PC-9 (cell line): Measurements from ENCODE around the gene FMO4. TPM values are rescaled to one million over a fixed set of nuclear protein-coding genes. Genes with fewer than 3 reads are reported as not detected.
A peak's percentile ranks its signal among the peaks of the same experiment; 100 is the strongest.

ENCODE experiments used
- BruUV-seq: library from RNA; stranded (reverse); fragments of 400-500 nt; replicated peaks from 2 replicates; lab custom pipeline; 2021; lab: Mats Ljungman, UMichigan
- CTCF ChIA-PET: fragments of 300-600 bp; sonication (Branson Sonifier 250); formaldehyde crosslinking; loops from one replicate; lab custom pipeline; 2022; ENCODE audit warnings: antibody characterized with exemption; lab: Charles Lee
- POLR2A ChIA-PET: fragments of 300-600 bp; sonication (Branson Sonifier 250); formaldehyde crosslinking; loops from one replicate; lab custom pipeline; 2022; ENCODE audit warnings: antibody characterized with exemption; ENCODE audit not compliant: unreplicated experiment; lab: Charles Lee
- DNase-seq, 2 experiments: peaks; one replicate each; pipeline versions ENCODE4 v3.0.0 to v3.0.0-alpha.2; 2015 to 2022; ENCODE audit warnings: mixed read lengths in 1 of 2
- H2AFZ ChIP-seq: fragments of 200-600 bp; sonication (generic); 2 replicates; pipeline ENCODE4 v1.8.1; 2017; ENCODE audit warnings: antibody characterized with exemption
- H3F3A ChIP-seq: fragments of 200-600 bp; sonication (generic); 2 replicates; pipeline ENCODE4 v1.8.1; 2017; ENCODE audit warnings: antibody characterized with exemption, mild to moderate bottlenecking, low read depth; ENCODE audit not compliant: insufficient read depth
- H3K27ac ChIP-seq: fragments of 200-600 bp; sonication (generic); 2 replicates; pipeline ENCODE4 v1.6.1; 2016; ENCODE audit warnings: mixed run types
- H3K27me3 ChIP-seq: fragments of 200-600 bp; sonication (generic); 2 replicates; pipeline ENCODE4 v1.6.1; 2016; ENCODE audit warnings: low read depth, mixed run types; ENCODE audit not compliant: insufficient read depth
- H3K36me3 ChIP-seq: fragments of 200-600 bp; sonication (generic); 2 replicates; pipeline ENCODE4 v1.6.1; 2016; ENCODE audit warnings: low read depth, mixed run types
- H3K4me1 ChIP-seq: fragments of 200-600 bp; sonication (generic); replicated peaks from 2 replicates; pipeline ENCODE4 v1.6.1; 2016; ENCODE audit warnings: mixed run types; ENCODE audit not compliant: insufficient read depth
- H3K4me2 ChIP-seq: fragments of 200-600 bp; sonication (generic); 2 replicates; pipeline ENCODE4 v1.6.1; 2017; ENCODE audit warnings: mixed run types
- H3K4me3 ChIP-seq: fragments of 200-600 bp; sonication (generic); 2 replicates; pipeline ENCODE4 v1.6.1; 2016; ENCODE audit warnings: mixed run types
- H3K79me2 ChIP-seq: fragments of 200-600 bp; sonication (generic); 2 replicates; pipeline ENCODE4 v1.6.1; 2017; ENCODE audit warnings: low read depth, mixed run types
- H3K9me2 ChIP-seq: fragments of 200-600 bp; sonication (generic); 2 replicates; pipeline ENCODE4 v1.8.1; 2017; ENCODE audit warnings: mild to moderate bottlenecking; ENCODE audit not compliant: insufficient read depth
- H3K9me3 ChIP-seq: fragments of 200-600 bp; sonication (generic); 2 replicates; pipeline ENCODE4 v1.8.1; 2016; ENCODE audit warnings: low read depth; ENCODE audit not compliant: insufficient read depth
- H4K20me1 ChIP-seq: fragments of 200-600 bp; sonication (generic); 2 replicates; pipeline ENCODE4 v1.8.1; 2017; ENCODE audit not compliant: insufficient read depth
- CTCF ChIP-seq: fragments of 200-600 bp; sonication (generic); conservative IDR thresholded peaks from 2 replicates; pipeline ENCODE4 v1.6.1; 2017; ENCODE audit warnings: mixed run types, antibody characterized with exemption, mild to moderate bottlenecking, moderate library complexity
- EZH2 ChIP-seq: fragments of 200-600 bp; sonication (generic); IDR thresholded peaks from 2 replicates; pipeline ENCODE4 v1.8.0; 2017; ENCODE audit warnings: antibody characterized with exemption, low read depth
- intact Hi-C: fragments of 100-400 bp; cut with micrococcal nuclease; formaldehyde crosslinking; loops from one replicate; pipeline ENCODE4 v1.10.0; 2022; ENCODE audit not compliant: unreplicated experiment
- total RNA-seq: library from RNA; stranded (reverse); gene quantifications from 2 replicates; pipeline ENCODE4 v1.2.3, GENCODE V29; 2021

Gene FMO4
- total RNA-seq, 1 experiment from 2014 or later: 0.61 TPM

GRCh38 chr1:171313319-171313834 is 606 bp upstream of the FMO4 start:
- Histone ChIP-seq H3K27me3 (peaks cover 8% of the 10 kb centered on the region; the same call in 1 of the 2 replicates), H2AFZ (no peak overlapping the region), H3K27ac (no peak overlapping the region), H3K79me2 (no peaks in the 10 kb centered on the region), H3K4me2 (peak overlapping the region; percentile 25; the same call in 1 of the 2 replicates), H3K9me2 (no peaks in the 10 kb centered on the region), H3K36me3 (no peaks in the 10 kb centered on the region), H4K20me1 (no peaks in the 10 kb centered on the region), H3K9me3 (no peaks in the 10 kb centered on the region), H3K4me1 (no peaks in the 10 kb centered on the region), H3F3A (peaks cover 8% of the 10 kb centered on the region; the same call in 1 of the 2 replicates), H3K4me3 (no peak overlapping the region)
- intact Hi-C loops: loop anchor here (10.0 kb wide), 1 partner anchor 171 kb away; the partner anchor contains the start of gene PRRC2C
- TF ChIP-seq CTCF (no peak), EZH2 (no peak)
- POLR2A ChIA-PET: interaction anchor here (0.5 kb wide), 2 partner anchors 24 to 383 kb away, joined by 4 to 6 read pairs; no protein-coding TSS in a partner anchor
- no TSS peak for BruUV-seq
- no peak for DNase-seq
- CTCF ChIA-PET: interaction anchor here (0.6 to 1.8 kb wide), 6 partner anchors 8 to 1385 kb away, joined by 3 to 10 read pairs (median 3); no protein-coding TSS in a partner anchor

- ChIA-PET POLR2A (no interaction called here), CTCF (no interaction called here)
- Histone ChIP-seq H3K27me3 (no peaks in the 10 kb centered on the region), H2AFZ (no peak overlapping the region), H3K9me3 (0 out of 2 replicates have a peak, but pooled peaks cover 3% of the 10 kb centered on the region), H3K4me2 (no peak overlapping the region), H3K9me2 (no peaks in the 10 kb centered on the region; the same call in 1 of the 2 replicates), H3K27ac (no peak overlapping the region), H3K4me3 (no peak overlapping the region), H3F3A (no peaks in the 10 kb centered on the region), H4K20me1 (no peaks in the 10 kb centered on the region), H3K79me2 (no peaks in the 10 kb centered on the region), H3K36me3 (no peaks in the 10 kb centered on the region), H3K4me1 (no peaks in the 10 kb centered on the region)
- TF ChIP-seq CTCF (no peak), EZH2 (no peak)
- DNase-seq: no peak
- BruUV-seq: no TSS peak
- intact Hi-C loops: no loop called here
Measured at GRCh38 chr1:171329251-171329650, 15.3 kb downstream of the FMO4 start.

GRCh38 chr1:171334024-171334640 is 20.1 kb downstream of the FMO4 start:
- CTCF ChIA-PET: no interaction called here
- BruUV-seq: no TSS peak
- TF ChIP-seq CTCF: no peak
- no peak for TF ChIP-seq EZH2

More at GRCh38 chr1:171334024-171334640, 20.1 kb downstream of the FMO4 start:
- Histone ChIP-seq H3K79me2 (no peaks in the 10 kb centered on the region), H4K20me1 (no peaks in the 10 kb centered on the region), H2AFZ (no peak overlapping the region), H3K9me3 (no peaks in the 10 kb centered on the region), H3K4me2 (no peak overlapping the region), H3K27me3 (no peaks in the 10 kb centered on the region), H3K4me3 (no peak overlapping the region), H3K27ac (no peak overlapping the region), H3K4me1 (no peaks in the 10 kb centered on the region), H3K36me3 (no peaks in the 10 kb centered on the region), H3K9me2 (no peaks in the 10 kb centered on the region; the same call in 1 of the 2 replicates), H3F3A (no peaks in the 10 kb centered on the region)
- POLR2A ChIA-PET: no interaction called here
- DNase-seq: no peak
- intact Hi-C loops: no loop called here
